GM12878 (cell line): ENCODE data around the gene MGLL. TPM values are rescaled to one million over a fixed set of nuclear protein-coding genes. Genes with fewer than 3 reads are reported as not detected.

Experiments used
- ATAC-seq: fragments of 200-7000 bp; cut with Tn5 transposase; 3 replicates; pipeline ENCODE4 v1.9.1; 2020; ENCODE audit warnings: mild to moderate bottlenecking, moderate library complexity
- BruUV-seq: library from RNA; stranded (reverse); fragments of 400-500 nt; replicated peaks from 2 replicates; lab custom pipeline; 2021; lab: Mats Ljungman, UMichigan
- CTCF ChIA-PET: fragments of 300-600 bp; sonication (Branson Sonifier 250); formaldehyde crosslinking; extraction: SDS; loops from one replicate; lab custom pipeline; 2021; ENCODE audit warnings: inconsistent platforms; lab: Yijun Ruan, JAX
- POLR2A ChIA-PET: fragments of 350-600 bp; formaldehyde crosslinking; extraction: SDS; loops from one replicate; lab custom pipeline; 2021; ENCODE audit warnings: inconsistent platforms; lab: Charles Lee
- RAD21 ChIA-PET: fragments of 300-600 bp; sonication (Branson Sonifier 250); formaldehyde crosslinking; loops from one replicate; lab custom pipeline; 2023; ENCODE audit warnings: antibody characterized with exemption; ENCODE audit not compliant: unreplicated experiment; lab: Charles Lee
- SMC1A ChIA-PET: fragments of 300-600 bp; sonication (Branson Sonifier 250); formaldehyde crosslinking; loops from one replicate; lab custom pipeline; 2023; ENCODE audit not compliant: unreplicated experiment, uncharacterized antibody; lab: Charles Lee
- DNase-seq: peaks from one replicate; pipeline ENCODE4 v3.0.0-alpha.2; 2011; ENCODE audit warnings: low read depth, low spot score
- FAIRE-seq: peaks from 3 replicates; lab custom pipeline; 2011; peaks lifted over from hg19 to GRCh38; lab: Jason Lieb, UNC
- H2AFZ ChIP-seq: 2 replicates; pipeline ENCODE4 v1.6.0; 2011; ENCODE audit warnings: low read depth, low read length, control low read depth; ENCODE audit not compliant: control insufficient read depth
- H3K27ac ChIP-seq: 2 replicates; pipeline ENCODE4 v1.5.1; 2011; ENCODE audit warnings: control low read depth; ENCODE audit not compliant: control insufficient read depth, insufficient read depth
- H3K27me3 ChIP-seq, 2 experiments: replicated peaks in 1 of 2; 2 replicates each; pipeline versions ENCODE4 v1.6.0 to v1.6.1; 2011; ENCODE audit warnings: low read length in 1 of 2; ENCODE audit not compliant: control insufficient read depth in 2 of 2, insufficient read depth in 2 of 2
- H3K36me3 ChIP-seq, 2 experiments: 2 replicates each; pipeline ENCODE4 v1.5.1; 2011; ENCODE audit warnings: low read length in 1 of 2; ENCODE audit not compliant: control insufficient read depth in 2 of 2, insufficient read depth in 2 of 2
- H3K4me1 ChIP-seq: 2 replicates; pipeline ENCODE4 v1.6.1; 2011; ENCODE audit warnings: mild to moderate bottlenecking, low read length, moderate library complexity, mixed read lengths; ENCODE audit not compliant: control insufficient read depth, insufficient read depth
- H3K4me2 ChIP-seq: 2 replicates; pipeline ENCODE4 v1.6.0; 2011; ENCODE audit warnings: control low read depth; ENCODE audit not compliant: control insufficient read depth, insufficient read depth
- H3K4me3 ChIP-seq: fragments of 200-600 bp; sonication (generic); 2 replicates; pipeline ENCODE4 v1.5.1; 2016
- H3K79me2 ChIP-seq: 2 replicates; pipeline ENCODE4 v1.6.0; 2011; ENCODE audit warnings: low read length; ENCODE audit not compliant: control insufficient read depth, insufficient read depth
- H3K9ac ChIP-seq: 2 replicates; pipeline ENCODE4 v1.8.0; 2011; ENCODE audit warnings: low read length, control low read depth, mixed read lengths; ENCODE audit not compliant: control insufficient read depth, insufficient read depth
- H3K9me3 ChIP-seq: replicated peaks from 3 replicates; pipeline ENCODE4 v1.5.1; 2011; ENCODE audit warnings: mild to moderate bottlenecking, low read length; ENCODE audit not compliant: control insufficient read depth, insufficient read depth
- H4K20me1 ChIP-seq: 2 replicates; pipeline ENCODE4 v1.6.0; 2011; ENCODE audit not compliant: control insufficient read depth, insufficient read depth
- CBFB ChIP-seq: IDR thresholded peaks from 2 replicates; pipeline ENCODE4 v1.6.1; 2016; ENCODE audit warnings: antibody characterized with exemption, low read depth
- IKZF1 ChIP-seq: fragments of 450-650 bp; conservative IDR thresholded peaks from 2 replicates; pipeline ENCODE4 v1.6.1; 2017; ENCODE audit warnings: antibody characterized with exemption, mild to moderate bottlenecking
- KLF5 ChIP-seq: fragments of 450-650 bp; IDR thresholded peaks from 2 replicates; pipeline ENCODE4 v1.6.1; 2014; ENCODE audit warnings: mild to moderate bottlenecking; ENCODE audit not compliant: partially characterized antibody
- LARP7 ChIP-seq: fragments of 450-650 bp; IDR thresholded peaks from 2 replicates; pipeline ENCODE4 v1.6.1; 2017; ENCODE audit warnings: mild to moderate bottlenecking
- MEF2B ChIP-seq: fragments of 450-650 bp; IDR thresholded peaks from 2 replicates; pipeline ENCODE4 v1.6.1; 2018; ENCODE audit warnings: mild to moderate bottlenecking, moderate library complexity; ENCODE audit not compliant: partially characterized antibody, poor library complexity, severe bottlenecking
- NFIC ChIP-seq: IDR thresholded peaks from 2 replicates; pipeline ENCODE4 v1.6.1; 2012; ENCODE audit warnings: low read depth, mild to moderate bottlenecking, inconsistent platforms, low read length, moderate library complexity
- RAD21 ChIP-seq: IDR thresholded peaks from 2 replicates; pipeline ENCODE4 v1.6.1; 2011; ENCODE audit warnings: mild to moderate bottlenecking, low read depth, low read length, moderate library complexity; ENCODE audit not compliant: insufficient read depth
- SMAD1 ChIP-seq: fragments of 450-650 bp; IDR thresholded peaks from 2 replicates; pipeline ENCODE4 v1.6.1; 2018; ENCODE audit warnings: mild to moderate bottlenecking, low read depth; ENCODE audit not compliant: partially characterized antibody
- ZBTB40 ChIP-seq: fragments of 450-650 bp; IDR thresholded peaks from 2 replicates; pipeline ENCODE4 v1.6.1; 2016; ENCODE audit warnings: mild to moderate bottlenecking, moderate library complexity, borderline replicate concordance
- ZNF274 ChIP-seq: IDR thresholded peaks from one replicate; pipeline ENCODE4 v1.8.0; 2011; ENCODE audit not compliant: insufficient read length, insufficient read depth
- WGBS: methylation state at CpG from one replicate; pipeline ENCODE4 v1.1.6; 2016; ENCODE audit warnings: low lambda C conversion rate; ENCODE audit not compliant: insufficient replicate concordance, insufficient coverage; ENCODE audit errors: missing lambda C conversion rate; 5-methylcytosine and 5-hydroxymethylcytosine counted together
- in situ Hi-C: fragments of 300-500 bp; cut with MboI; formaldehyde crosslinking; loops from 9 replicates; pipeline ENCODE4 v1.14.3; 2018; ENCODE audit warnings: mixed read lengths
- intact Hi-C: fragments of 100-400 bp; cut with micrococcal nuclease; formaldehyde crosslinking; loops from one replicate; pipeline ENCODE4 v1.14.2; 2022; ENCODE audit not compliant: unreplicated experiment
- polyA plus RNA-seq, 11 experiments: library from polyadenylated mRNA; depleted of rRNA in 4 of 11; unstranded in 6 of 11; stranded (reverse) in 5 of 11; fragments of >200 nt; fragmentation: Nextera tagmentation in 4 of 11; fragmentation: Illumina TruSeq in 1 of 11; extraction: Ambion mirVana in 4 of 11; extraction: Trizol in 1 of 11; gene quantifications; 1 replicate in 1 of 11; 2 replicates in 10 of 11; pipeline versions ENCODE4 v1.2.1 to v1.2.3, GENCODE V29; 2011 to 2016; ENCODE audit warnings: inconsistent platforms in 2 of 11, missing spikeins in 2 of 11, low read depth in 1 of 11
- total RNA-seq, 4 experiments: library from RNA; depleted of rRNA in 3 of 4; stranded (reverse); fragments of >200 nt in 3 of 4; fragmentation: Illumina TruSeq in 1 of 4; extraction: Trizol in 1 of 4; gene quantifications; 2 replicates each; pipeline versions ENCODE4 v1.2.1 to v1.2.3, GENCODE V29; 2013 to 2021

The MGLL gene
- total and polyA plus RNA-seq, 10 of the 15 experiments (the other 5 are each of a cell fraction or from before 2014, with no cell fraction given) = 44.9 to 177 (median 72.9) TPM

- H3K36me3 ChIP-seq = peaks cover 14 to 27% of the 10 kb centered on the region in 2 experiments
- BruUV-seq = no TSS peak
- no peaks in the 10 kb centered on the region for H4K20me1 ChIP-seq
- FAIRE-seq (no peak), DNase-seq (no peak), ATAC-seq (no peak)
- H3K9ac ChIP-seq = no peak overlapping the region
- WGBS = 92% methylated on average over 11 of the region's 11 CpGs
- no peaks in the 10 kb centered on the region for H3K27me3 ChIP-seq
- ChIA-PET POLR2A (no interaction called here), RAD21 (no interaction called here), CTCF (interaction anchor here (1.0 kb wide), 1 partner anchor 248 kb away, joined by 3 read pairs; no protein-coding TSS in a partner anchor), SMC1A (interaction anchor here (1.1 kb wide), 1 partner anchor 13 kb away, joined by 3 read pairs; no protein-coding TSS in a partner anchor)
- no peak for TF ChIP-seq CBFB
- peaks cover 17% of the 10 kb centered on the region for H3K79me2 ChIP-seq
- peaks cover 4% of the 10 kb centered on the region; the same call in 1 of the 2 replicates for H3K4me1 ChIP-seq
- no peak overlapping the region for H3K4me3 ChIP-seq
- H3K9me3 ChIP-seq = no peaks in the 10 kb centered on the region
- H2AFZ ChIP-seq = no peak overlapping the region
- intact Hi-C loops = no loop called here
- in situ Hi-C loops = no loop called here
- H3K27ac ChIP-seq = no peak overlapping the region
- H3K4me2 ChIP-seq = no peak overlapping the region
Measured at GRCh38 chr3:127723011-127723567, 99.2 kb downstream of the MGLL start.

- RAD21 ChIA-PET = no interaction called here
- no peak for TF ChIP-seq IKZF1
- no peak for TF ChIP-seq ZNF274
- TF ChIP-seq MEF2B = no peak
- no peak for TF ChIP-seq NFIC
- no peak for TF ChIP-seq RAD21
- TF ChIP-seq SMAD1 = no peak
- no peak for TF ChIP-seq KLF5
- no peak for TF ChIP-seq LARP7
- no peak for TF ChIP-seq CBFB
- no peak for TF ChIP-seq ZBTB40
Measured at GRCh38 chr3:127722091-127722784, 100.1 kb downstream of the MGLL start.

More at GRCh38 chr3:127722091-127722784, 100.1 kb downstream of the MGLL start:
- Histone ChIP-seq H3K79me2 (peaks cover 11% of the 10 kb centered on the region), H2AFZ (no peak overlapping the region), H4K20me1 (no peaks in the 10 kb centered on the region), H3K9ac (no peak overlapping the region), H3K4me3 (no peak overlapping the region), H3K27ac (no peak overlapping the region), H3K27me3 (no peaks in the 10 kb centered on the region), H3K4me2 (no peak overlapping the region), H3K9me3 (no peaks in the 10 kb centered on the region), H3K4me1 (peaks cover 6% of the 10 kb centered on the region; the same call in 1 of the 2 replicates), H3K36me3 (peaks cover 18 to 27% of the 10 kb centered on the region in 2 experiments)
- intact Hi-C loops (no loop called here), in situ Hi-C loops (no loop called here)
- ATAC-seq = no peak
- ChIA-PET CTCF (no interaction called here), SMC1A (no interaction called here), POLR2A (no interaction called here)
- no peak for FAIRE-seq
- BruUV-seq = no TSS peak
- WGBS = 78% methylated on average over 13 of the region's 13 CpGs
- no peak for DNase-seq
